ENCODE measurements around the gene C16orf95.
A peak's percentile ranks its signal among the peaks of the same experiment; 100 is the strongest.

C16orf95 gene

GRCh38 chr16:87312008-87312407, 5.2 kb downstream of the C16orf95 start:
- DNase-seq, result no peak

- no peak for DNase-seq
Observed at GRCh38 chr16:87311387-87311786, 5.8 kb downstream of the C16orf95 start.

- DNase-seq, result no peak
Observed at GRCh38 chr16:87310610-87311009, 6.6 kb downstream of the C16orf95 start.

GRCh38 chr16:87309620-87310525, 7.3 kb downstream of the C16orf95 start:
- DNase-seq, result no peak

- DNase-seq, result no peak
Observed at GRCh38 chr16:87308826-87309225, 8.4 kb downstream of the C16orf95 start.

GRCh38 chr16:87306516-87306915, 10.7 kb downstream of the C16orf95 start:
- no peak for DNase-seq

- no peak for DNase-seq
Observed at GRCh38 chr16:87305505-87306391, 11.4 kb downstream of the C16orf95 start.

GRCh38 chr16:87304951-87305350, 12.2 kb downstream of the C16orf95 start:
- peak; percentile 77 for DNase-seq

GRCh38 chr16:87303962-87304521, 13.2 kb downstream of the C16orf95 start:
- no peak for DNase-seq

GRCh38 chr16:87303431-87303930, 13.7 kb downstream of the C16orf95 start:
- peak; percentile 78 for DNase-seq

GRCh38 chr16:87298857-87299465, 18.2 kb downstream of the C16orf95 start:
- DNase-seq, result no peak

- no peak for DNase-seq
Observed at GRCh38 chr16:87297918-87298631, 19.1 kb downstream of the C16orf95 start.

GRCh38 chr16:87297407-87297806, 19.8 kb downstream of the C16orf95 start:
- DNase-seq, result no peak

GRCh38 chr16:87295661-87296531, 21.3 kb downstream of the C16orf95 start:
- no peak for DNase-seq

- peak; percentile 13 for DNase-seq
Observed at GRCh38 chr16:87295259-87295658, 21.9 kb downstream of the C16orf95 start.

GRCh38 chr16:87293990-87294389, 23.2 kb downstream of the C16orf95 start:
- no peak for DNase-seq

- no peak for DNase-seq
Observed at GRCh38 chr16:87291944-87292343, 25.2 kb downstream of the C16orf95 start.

GRCh38 chr16:87288753-87289362, 28.3 kb downstream of the C16orf95 start:
- no peak for DNase-seq

GRCh38 chr16:87286839-87287626, 30.2 kb downstream of the C16orf95 start:
- no peak for DNase-seq

GRCh38 chr16:87284183-87284582, 33.0 kb downstream of the C16orf95 start:
- no peak for DNase-seq
